B cell (primary cell): ENCODE data around the gene PSG5. TPM values are rescaled to one million over a fixed set of nuclear protein-coding genes. Genes with fewer than 3 reads are reported as not detected.
"Not testable (repeated sequence)": the region's sequence is repeated elsewhere in the genome, so short reads cannot be mapped to it uniquely, and the experiment has no call there.

Source experiments
- ATAC-seq: fragments of 200-7000 bp; cut with Tn5 transposase; one replicate; pipeline ENCODE4 v1.10.0; 2021; ENCODE audit warnings: low read depth, mild to moderate bottlenecking, moderate number of reproducible peaks, moderate library complexity
- CTCF ChIA-PET: fragments of 350-600 bp; sonication (Branson Sonifier 250); formaldehyde crosslinking; loops from one replicate; lab custom pipeline; 2021; ENCODE audit warnings: antibody characterized with exemption, inconsistent platforms; lab: Charles Lee
- POLR2A ChIA-PET: fragments of 350-600 bp; sonication (Branson Sonifier 250); formaldehyde crosslinking; loops from one replicate; lab custom pipeline; 2021; ENCODE audit warnings: antibody characterized with exemption; lab: Charles Lee
- DNase-seq: peaks from one replicate; pipeline ENCODE4 v3.0.0; 2013
- H2AFZ ChIP-seq: 2 replicates; pipeline ENCODE4 v1.6.1; 2012; ENCODE audit warnings: mild to moderate bottlenecking, low read depth, low read length; ENCODE audit not compliant: insufficient read depth, poor library complexity, severe bottlenecking
- H3K27ac ChIP-seq, 2 donors: 1 replicate in 1 of 2; 2 replicates in 1 of 2; pipeline ENCODE4 v1.5.1; 2012 to 2013; ENCODE audit warnings: low read length in 2 of 2, mild to moderate bottlenecking in 2 of 2, moderate library complexity in 1 of 2
- H3K27me3 ChIP-seq, 4 experiments: fragments of 200-600 bp in 1 of 4; sonication (generic) in 1 of 4; replicated peaks in 1 of 4; 1 replicate in 2 of 4; 2 replicates in 2 of 4; pipeline versions ENCODE4 v1.6.1 to v1.7.0; 2013 to 2016; ENCODE audit warnings: low read length in 3 of 4, mild to moderate bottlenecking in 2 of 4, mixed read lengths in 1 of 4, moderate library complexity in 1 of 4; ENCODE audit not compliant: insufficient read depth in 4 of 4, control insufficient read depth in 3 of 4; ENCODE audit errors: control extremely low read depth in 1 of 4
- H3K36me3 ChIP-seq, 2 experiments: replicated peaks in 1 of 2; 1 replicate in 1 of 2; 2 replicates in 1 of 2; pipeline versions ENCODE4 v1.6.1 to v1.7.1; 2013; ENCODE audit warnings: low read length in 1 of 2; ENCODE audit not compliant: insufficient read depth in 2 of 2, control insufficient read depth in 1 of 2; ENCODE audit errors: control extremely low read depth in 1 of 2, extremely low read depth in 1 of 2
- H3K4me1 ChIP-seq, 2 donors: fragments of 200-600 bp in 1 of 2; sonication (generic) in 1 of 2; 1 replicate in 1 of 2; 2 replicates in 1 of 2; pipeline versions ENCODE4 v1.5.1 to v1.6.1; 2013 to 2017; ENCODE audit warnings: low read length in 2 of 2; ENCODE audit not compliant: control insufficient read depth in 2 of 2, insufficient read depth in 2 of 2
- H3K4me2 ChIP-seq: replicated peaks from 2 replicates; pipeline ENCODE3; 2012; ENCODE audit warnings: mild to moderate bottlenecking, low read depth, low read length; ENCODE audit not compliant: poor library complexity, severe bottlenecking
- H3K4me3 ChIP-seq, 5 experiments: fragments of 200-600 bp in 1 of 5; sonication (generic) in 1 of 5; 1 replicate in 3 of 5; 2 replicates in 2 of 5; pipeline versions ENCODE4 v1.5.1 to v1.7.0; 2011 to 2016; ENCODE audit warnings: low read length in 4 of 5, mild to moderate bottlenecking in 4 of 5, low read depth in 2 of 5, control low read depth in 1 of 5, moderate library complexity in 1 of 5; ENCODE audit not compliant: insufficient read depth in 1 of 5; ENCODE audit errors: control extremely low read depth in 1 of 5, extremely low read depth in 1 of 5
- H3K79me2 ChIP-seq: fragments of 200-600 bp; sonication (generic); one replicate; pipeline ENCODE4 v1.6.0; 2016; ENCODE audit warnings: low read length; ENCODE audit not compliant: control insufficient read depth, insufficient read depth
- H3K9ac ChIP-seq: fragments of 200-600 bp; sonication (generic); 2 replicates; pipeline ENCODE4 v1.6.1; 2017; ENCODE audit warnings: mild to moderate bottlenecking, low read length, moderate library complexity
- H3K9me3 ChIP-seq, 3 donors: one replicate each; pipeline versions ENCODE4 v1.6.1 to v1.7.1; 2013; ENCODE audit warnings: low read length in 2 of 3; ENCODE audit not compliant: control insufficient read depth in 2 of 3, insufficient read depth in 1 of 3; ENCODE audit errors: control extremely low read depth in 1 of 3
- H4K20me1 ChIP-seq: 2 replicates; pipeline ENCODE4 v1.6.0; 2012; ENCODE audit warnings: mild to moderate bottlenecking, low read length; ENCODE audit not compliant: insufficient read depth, control insufficient read depth, poor library complexity, severe bottlenecking
- H3K27ac Mint-ChIP-seq: one replicate; pipeline ENCODE4 v1.8.0; 2021; ENCODE audit warnings: mixed read lengths
- H3K27me3 Mint-ChIP-seq: one replicate; pipeline ENCODE4 v1.8.0; 2021; ENCODE audit warnings: mixed read lengths
- H3K4me1 Mint-ChIP-seq: one replicate; pipeline ENCODE4 v1.8.0; 2021; ENCODE audit warnings: mixed read lengths
- H3K4me3 Mint-ChIP-seq: one replicate; pipeline ENCODE4 v1.8.0; 2021; ENCODE audit warnings: mixed read lengths
- H3K9me3 Mint-ChIP-seq: one replicate; pipeline ENCODE4 v1.8.0; 2022; ENCODE audit warnings: mixed read lengths; ENCODE audit not compliant: insufficient read depth
- WGBS: methylation state at CpG from one replicate; pipeline ENCODE4 v1.1.5; 2013; ENCODE audit warnings: missing lambda C conversion rate; ENCODE audit not compliant: insufficient coverage; 5-methylcytosine and 5-hydroxymethylcytosine counted together
- intact Hi-C: fragments of 100-400 bp; cut with micrococcal nuclease; formaldehyde crosslinking; loops from one replicate; pipeline ENCODE4 v1.10.0; 2022
- polyA minus RNA-seq: library from RNA; depleted of rRNA, polyadenylated mRNA; stranded (reverse); fragments of >200 nt; gene quantifications from 2 replicates; pipeline ENCODE4 v1.2.3, GENCODE V29; 2012
- polyA plus RNA-seq: library from polyadenylated mRNA; depleted of rRNA; stranded (reverse); fragments of >200 nt; gene quantifications from 2 replicates; pipeline ENCODE4 v1.2.3, GENCODE V29; 2012
- total RNA-seq, 2 donors: library from RNA; stranded (reverse); fragments of 120-200 nt in 1 of 2; gene quantifications; 1 replicate in 1 of 2; 2 replicates in 1 of 2; pipeline versions ENCODE4 v1.2.3 to v1.2.4, GENCODE V29; 2013 to 2022

PSG5 gene
- total RNA-seq (not detected in 2 replicates), polyA plus RNA-seq (not detected in 2 replicates), polyA minus RNA-seq (0.29 TPM in 1 of 2 replicates, not detected in the other)
- not detected for total RNA-seq (2013)

DNA sequence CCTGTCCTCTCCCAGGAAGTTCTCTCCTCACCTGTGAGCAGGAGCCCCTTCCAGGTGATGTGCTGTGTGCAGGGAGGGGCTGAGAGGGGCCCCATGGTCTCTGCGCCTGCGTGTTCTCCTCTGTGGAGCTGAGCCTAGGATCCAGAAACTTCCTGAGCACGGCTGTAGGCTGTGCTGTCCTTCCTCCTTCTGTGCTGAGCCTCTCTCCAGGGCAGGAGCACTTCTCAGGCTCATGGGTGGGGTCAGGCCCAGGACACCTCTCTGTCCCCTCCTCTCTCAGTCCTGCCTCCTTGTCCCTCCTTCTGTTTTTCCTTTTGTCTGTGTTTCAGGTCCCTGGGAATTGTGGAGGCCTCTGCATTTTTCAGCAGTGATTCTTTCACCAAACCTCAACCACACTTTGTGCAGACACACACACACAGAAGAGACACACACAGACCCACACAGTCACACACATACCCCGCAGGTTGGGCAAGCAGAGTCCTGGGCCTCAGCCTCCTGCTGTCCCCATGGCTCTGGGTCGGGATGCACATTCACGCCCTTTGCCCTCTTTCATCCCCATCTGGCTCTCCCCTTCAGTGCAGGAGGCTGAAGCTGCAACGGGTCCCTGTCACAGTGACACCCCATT is at the start of gene PSG5:
TSS of gene PSG5 (minus strand) at position 226 of the 625 bp plus-strand sequence. CDS start at position 95, 131 bp downstream.
- H2AFZ ChIP-seq, H3K4me1 Mint-ChIP-seq, H3K36me3 ChIP-seq, intact Hi-C loops, DNase-seq, H3K9me3 ChIP-seq, H3K4me3 ChIP-seq, H3K79me2 ChIP-seq, H3K4me2 ChIP-seq, H3K27me3 ChIP-seq, H3K27ac ChIP-seq, H3K9me3 Mint-ChIP-seq, CTCF ChIA-PET, H3K4me3 Mint-ChIP-seq, H3K9ac ChIP-seq, H3K27ac Mint-ChIP-seq, ATAC-seq, POLR2A ChIA-PET, H3K4me1 ChIP-seq, H4K20me1 ChIP-seq: not testable (repeated sequence)
- 74% methylated on average over 5 of the region's 7 CpGs for WGBS
- peaks cover 19% of the 10 kb centered on the region for H3K27me3 Mint-ChIP-seq

- H3K36me3 ChIP-seq, H3K27ac ChIP-seq, POLR2A ChIA-PET, H3K4me3 ChIP-seq, H3K9me3 Mint-ChIP-seq, H3K9me3 ChIP-seq, CTCF ChIA-PET, H3K27me3 ChIP-seq, H3K9ac ChIP-seq, H3K27ac Mint-ChIP-seq, H4K20me1 ChIP-seq, H2AFZ ChIP-seq, ATAC-seq, DNase-seq, H3K4me2 ChIP-seq, H3K27me3 Mint-ChIP-seq, H3K79me2 ChIP-seq, intact Hi-C loops, H3K4me1 ChIP-seq, H3K4me1 Mint-ChIP-seq, H3K4me3 Mint-ChIP-seq: not testable (repeated sequence)
- WGBS: no CpG with 5 or more reads among the region's 3 CpGs
Observed at GRCh38 chr19:43235686-43236085, 49.4 kb upstream of the PSG5 start.
